Naive thymus-derived CD4-positive, alpha-beta T cell (primary cell): ENCODE data around the gene CLIC4. TPM values are rescaled to one million over a fixed set of nuclear protein-coding genes. Genes with fewer than 3 reads are reported as not detected.

Experiments
- ATAC-seq: fragments of 150-1000 bp; cut with Tn5 transposase; 2 replicates; pipeline ENCODE4 v1.10.0; 2021; ENCODE audit warnings: mild to moderate bottlenecking, moderate library complexity
- CTCF ChIA-PET: fragments of 350-600 bp; sonication (Branson Sonifier 250); formaldehyde crosslinking; loops from one replicate; lab custom pipeline; 2021; ENCODE audit warnings: antibody characterized with exemption; lab: Charles Lee
- POLR2A ChIA-PET: fragments of 350-600 bp; sonication (Branson Sonifier 250); formaldehyde crosslinking; loops from one replicate; lab custom pipeline; 2021; ENCODE audit warnings: antibody characterized with exemption, inconsistent platforms; lab: Charles Lee
- DNase-seq, 9 donors: peaks; one replicate each; pipeline versions ENCODE4 v3.0.0 to v3.0.0-alpha.2; 2020 to 2022; ENCODE audit warnings: mixed read lengths in 1 of 9
- H3K27ac ChIP-seq: one replicate; pipeline ENCODE4 v1.7.0; 2013; ENCODE audit warnings: mild to moderate bottlenecking, low read depth, low read length, moderate library complexity
- H3K27me3 ChIP-seq, 2 donors: one replicate each; pipeline ENCODE4 v1.7.0; 2013; ENCODE audit warnings: low read length in 2 of 2, mild to moderate bottlenecking in 2 of 2, moderate library complexity in 2 of 2; ENCODE audit not compliant: control insufficient read depth in 2 of 2, insufficient read depth in 2 of 2
- H3K36me3 ChIP-seq, 3 experiments: 1 replicate in 2 of 3; 2 replicates in 1 of 3; pipeline ENCODE4 v1.7.0; 2013; ENCODE audit warnings: low read length in 3 of 3, mild to moderate bottlenecking in 3 of 3, moderate library complexity in 1 of 3; ENCODE audit not compliant: insufficient read depth in 3 of 3, control insufficient read depth in 2 of 3
- H3K4me1 ChIP-seq, 2 donors: one replicate each; pipeline ENCODE4 v1.7.0; 2013; ENCODE audit warnings: low read length in 2 of 2, mild to moderate bottlenecking in 2 of 2, moderate library complexity in 1 of 2; ENCODE audit not compliant: control insufficient read depth in 2 of 2, insufficient read depth in 2 of 2
- H3K4me3 ChIP-seq: 2 replicates; pipeline ENCODE4 v1.7.0; 2013; ENCODE audit warnings: mild to moderate bottlenecking, low read length
- H3K9me3 ChIP-seq, 3 experiments: 1 replicate in 2 of 3; 2 replicates in 1 of 3; pipeline ENCODE4 v1.7.0; 2013; ENCODE audit warnings: low read length in 3 of 3; ENCODE audit not compliant: control insufficient read depth in 2 of 3
- H3K27ac Mint-ChIP-seq, 9 donors: one replicate each; pipeline ENCODE4 v1.8.0; 2020 to 2022; ENCODE audit warnings: mixed read lengths in 9 of 9, mild to moderate bottlenecking in 8 of 9, moderate library complexity in 5 of 9, inconsistent platforms in 2 of 9
- H3K27me3 Mint-ChIP-seq, 5 donors: one replicate each; pipeline ENCODE4 v1.8.0; 2021 to 2022; ENCODE audit warnings: mixed read lengths in 5 of 5, mild to moderate bottlenecking in 1 of 5
- H3K36me3 Mint-ChIP-seq, 5 donors: one replicate each; pipeline ENCODE4 v1.8.0; 2020 to 2022; ENCODE audit warnings: mixed read lengths in 5 of 5, mild to moderate bottlenecking in 3 of 5, inconsistent platforms in 1 of 5
- H3K4me1 Mint-ChIP-seq, 7 donors: one replicate each; pipeline ENCODE4 v1.8.0; 2020 to 2022; ENCODE audit warnings: mixed read lengths in 7 of 7, mild to moderate bottlenecking in 3 of 7, inconsistent platforms in 1 of 7
- H3K4me3 Mint-ChIP-seq, 10 donors: one replicate each; pipeline ENCODE4 v1.8.0; 2020 to 2022; ENCODE audit warnings: mild to moderate bottlenecking in 10 of 10, mixed read lengths in 10 of 10, moderate library complexity in 6 of 10, inconsistent platforms in 2 of 10
- H3K9me3 Mint-ChIP-seq, 11 donors: one replicate each; pipeline ENCODE4 v1.8.0; 2020 to 2022; ENCODE audit warnings: mixed read lengths in 11 of 11, mild to moderate bottlenecking in 4 of 11, inconsistent platforms in 1 of 11, moderate library complexity in 1 of 11
- intact Hi-C, 2 donors: fragments of 100-400 bp; cut with micrococcal nuclease; formaldehyde crosslinking; loops; one replicate each; pipeline ENCODE4 v1.15.1; 2023
- polyA plus RNA-seq, 2 donors: library from polyadenylated mRNA; unstranded; fragments of 300-500 nt; fragmentation: Illumina TruSeq; gene quantifications; one replicate each; pipeline ENCODE4 v1.2.3, GENCODE V29; 2021
- total RNA-seq, 6 experiments: library from RNA in 5 of 6; stranded (reverse) in 5 of 6; gene quantifications; 1 replicate in 5 of 6; 2 replicates in 1 of 6; pipeline ENCODE4 v1.2.3 and lab custom pipeline; 2021 to 2026

CLIC4 gene
- total and polyA plus RNA-seq, 7 experiments from 2014 or later = 0.54 to 16.8 (median 1.7) TPM

DNA sequence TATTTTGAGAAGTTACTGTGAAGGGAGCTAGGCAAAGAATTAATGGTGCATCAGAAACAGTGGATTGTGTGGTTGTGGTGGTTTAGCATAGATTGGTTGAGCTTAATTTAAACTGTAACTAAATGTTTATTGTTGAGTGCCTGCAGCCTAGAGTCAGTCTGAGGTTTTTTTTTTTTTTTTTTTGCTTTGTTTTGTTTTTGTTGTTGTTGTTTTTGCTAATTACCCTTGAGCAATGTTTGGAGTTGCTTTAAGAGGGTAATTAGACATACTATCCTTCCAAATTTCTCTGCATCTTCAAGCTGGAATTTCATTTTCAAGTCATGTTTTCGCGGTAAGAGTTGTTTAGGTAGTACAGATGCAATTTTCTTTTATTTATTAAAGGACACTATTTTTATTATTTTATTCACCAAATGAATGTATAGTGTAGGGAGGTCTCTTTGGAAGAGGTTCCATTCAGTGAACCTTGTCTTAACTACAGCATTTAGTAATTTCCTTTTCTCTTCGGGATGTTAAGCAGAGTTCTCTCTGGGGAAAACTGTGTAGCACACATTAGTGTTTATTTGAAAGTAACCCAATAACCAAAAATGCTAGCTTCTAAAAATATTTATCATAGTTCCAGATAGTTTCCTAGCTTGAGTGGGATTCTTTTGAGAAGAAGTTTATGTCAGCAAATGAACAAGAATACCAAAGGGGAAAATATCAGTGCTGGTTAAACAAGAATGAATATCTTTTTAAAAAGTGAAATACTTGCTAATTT lies 82.3 kb downstream of the CLIC4 start:
- CTCF ChIA-PET = interaction anchor here (0.6 to 10.1 kb wide), 7 partner anchors 9 to 1897 kb away, joined by 3 to 170 read pairs (median 4); no protein-coding TSS in a partner anchor
- Histone ChIP-seq H3K36me3 (no peaks in the 10 kb centered on the region), H3K4me3 (no peak overlapping the region), H3K27ac (no peak overlapping the region), H3K27me3 (no peaks in the 10 kb centered on the region), H3K4me1 (no peaks in the 10 kb centered on the region), H3K9me3 (no peaks in the 10 kb centered on the region)
- Mint-ChIP-seq H3K4me3 (no peak overlapping the region), H3K36me3 (no peaks in the 10 kb centered on the region), H3K27me3 (peaks cover 0 to 5% (median 5%) of the 10 kb centered on the region in 5 donors), H3K27ac (no peak overlapping the region), H3K9me3 (no peaks in the 10 kb centered on the region), H3K4me1 (peaks cover 0 to 7% (median 0%) of the 10 kb centered on the region in 7 donors)
- intact Hi-C loops = no loop called here
- POLR2A ChIA-PET = interaction anchor here (0.7 kb wide), 1 partner anchor 60 kb away, joined by 3 read pairs; no protein-coding TSS in a partner anchor
- DNase-seq (no peak), ATAC-seq (no peak)

DNA sequence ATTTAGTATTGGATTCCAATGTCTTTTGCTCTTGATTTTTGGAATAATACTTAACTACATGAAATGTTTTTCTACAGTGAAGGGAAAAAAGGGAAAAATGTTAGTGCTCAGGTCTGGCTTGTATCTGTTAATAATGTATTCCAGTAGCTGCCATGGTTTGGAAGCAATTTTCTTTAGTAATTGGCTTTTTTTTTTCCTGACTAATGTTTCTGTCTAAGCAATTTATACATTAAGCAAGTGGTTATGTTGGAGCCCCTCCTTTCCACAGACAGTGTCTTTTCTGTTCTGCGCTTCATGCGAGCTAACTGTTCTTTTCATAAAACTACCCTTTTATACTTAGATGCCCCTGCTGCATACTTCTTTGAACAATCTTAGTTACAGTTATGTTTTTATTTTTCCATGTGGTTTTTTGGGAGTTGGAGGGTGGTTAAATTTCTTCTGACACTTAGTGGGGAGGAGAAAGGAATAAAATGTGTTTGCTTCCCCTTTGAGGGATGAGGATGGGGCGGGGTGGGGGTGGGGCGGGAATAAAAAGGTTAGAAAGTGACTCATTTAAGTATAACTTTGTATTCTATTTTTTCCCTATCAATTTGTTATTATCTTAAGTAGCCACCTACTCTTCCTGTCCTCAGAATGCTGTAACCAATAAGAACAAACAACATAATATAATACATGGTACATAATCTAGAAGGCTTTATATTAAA lies 83.1 kb downstream of the CLIC4 start:
- intact Hi-C loops = no loop called here
- H3K4me1 Mint-ChIP-seq = peaks cover 0 to 7% (median 0%) of the 10 kb centered on the region in 7 donors

GRCh38 chr1:24828887-24829192 lies 83.6 kb downstream of the CLIC4 start:
- ChIA-PET CTCF (interaction anchor here (10.1 kb wide), 1 partner anchor 140 kb away, joined by 170 read pairs; no protein-coding TSS in a partner anchor), POLR2A (interaction anchor here (0.5 kb wide), 1 partner anchor 13 kb away, joined by 4 read pairs; no protein-coding TSS in a partner anchor)
- H3K27me3 Mint-ChIP-seq = peaks cover 0 to 5% (median 0%) of the 10 kb centered on the region in 5 donors
- Histone ChIP-seq H3K36me3 (no peaks in the 10 kb centered on the region), H3K27me3 (no peaks in the 10 kb centered on the region), H3K9me3 (no peaks in the 10 kb centered on the region), H3K4me1 (no peaks in the 10 kb centered on the region), H3K4me3 (no peak overlapping the region), H3K27ac (no peak overlapping the region)
- no peak overlapping the region for H3K4me3 Mint-ChIP-seq
- intact Hi-C loops = no loop called here
- H3K27ac Mint-ChIP-seq = no peak overlapping the region
- no peaks in the 10 kb centered on the region for H3K36me3 Mint-ChIP-seq
- peaks cover 0 to 7% (median 0%) of the 10 kb centered on the region in 7 donors for H3K4me1 Mint-ChIP-seq
- DNase-seq (no peak), ATAC-seq (no peak)
- H3K9me3 Mint-ChIP-seq = no peaks in the 10 kb centered on the region

More for the DNA sequence above, 83.1 kb downstream of the CLIC4 start:
- no peak overlapping the region for H3K27ac ChIP-seq
- no peaks in the 10 kb centered on the region for H3K27me3 ChIP-seq
- Mint-ChIP-seq H3K4me3 (no peak overlapping the region), H3K36me3 (no peaks in the 10 kb centered on the region), H3K27me3 (peaks cover 0 to 5% (median 0%) of the 10 kb centered on the region in 5 donors), H3K27ac (no peak overlapping the region), H3K9me3 (no peaks in the 10 kb centered on the region)
- no peaks in the 10 kb centered on the region for H3K9me3 ChIP-seq
- no peak for DNase-seq
- ATAC-seq = no peak
- POLR2A ChIA-PET = no interaction called here
- CTCF ChIA-PET = interaction anchor here (0.7 to 10.1 kb wide), 4 partner anchors 140 to 629 kb away, joined by 3 to 170 read pairs (median 4); no protein-coding TSS in a partner anchor
- no peaks in the 10 kb centered on the region for H3K36me3 ChIP-seq
- no peak overlapping the region for H3K4me3 ChIP-seq
- no peaks in the 10 kb centered on the region for H3K4me1 ChIP-seq

GRCh38 chr1:24830680-24831272 lies 85.5 kb downstream of the CLIC4 start:
- intact Hi-C loops = loop anchor here (2.0 to 10.0 kb wide), 6 partner anchors 86 to 680 kb away; partner anchors contain the start of gene CLIC4 (in 1 of the 2)
- Histone ChIP-seq H3K4me1 (no peaks in the 10 kb centered on the region), H3K27me3 (no peaks in the 10 kb centered on the region), H3K9me3 (no peaks in the 10 kb centered on the region), H3K36me3 (no peaks in the 10 kb centered on the region), H3K27ac (no peak overlapping the region), H3K4me3 (no peak overlapping the region)
- POLR2A ChIA-PET = interaction anchor here (0.9 kb wide), 1 partner anchor 142 kb away, joined by 4 read pairs; no protein-coding TSS in a partner anchor
- Mint-ChIP-seq H3K9me3 (no peaks in the 10 kb centered on the region), H3K4me3 (no peak overlapping the region), H3K27me3 (peaks cover 0 to 5% (median 0%) of the 10 kb centered on the region in 5 donors), H3K27ac (no peak overlapping the region), H3K4me1 (peaks cover 0 to 7% (median 0%) of the 10 kb centered on the region in 7 donors), H3K36me3 (no peaks in the 10 kb centered on the region)
- CTCF ChIA-PET = interaction anchor here (0.6 to 10.1 kb wide), 15 partner anchors 10 to 1543 kb away, joined by 3 to 170 read pairs (median 5); partner anchors contain the start of gene CLIC4
- DNase-seq (peak in 7 of 9 donors; percentile 17 to 54 (median 48)), ATAC-seq (peak; percentile 67)

GRCh38 chr1:24841593-24841992 lies 96.3 kb downstream of the CLIC4 start:
- Histone ChIP-seq H3K27ac (no peak overlapping the region), H3K9me3 (no peaks in the 10 kb centered on the region), H3K4me3 (no peak overlapping the region), H3K27me3 (no peaks in the 10 kb centered on the region), H3K4me1 (no peaks in the 10 kb centered on the region), H3K36me3 (no peaks in the 10 kb centered on the region)
- no peaks in the 10 kb centered on the region for H3K9me3 Mint-ChIP-seq
- peaks cover 0 to 8% (median 0%) of the 10 kb centered on the region in 5 donors for H3K27me3 Mint-ChIP-seq
- H3K4me3 Mint-ChIP-seq = no peak overlapping the region
- intact Hi-C loops = no loop called here
- no peak for DNase-seq
- no peak overlapping the region for H3K27ac Mint-ChIP-seq
- POLR2A ChIA-PET = no interaction called here
- no peak for ATAC-seq
- no peaks in the 10 kb centered on the region for H3K36me3 Mint-ChIP-seq
- no peaks in the 10 kb centered on the region for H3K4me1 Mint-ChIP-seq
- CTCF ChIA-PET = interaction anchor here (0.6 to 2.5 kb wide), 3 partner anchors 11 to 40 kb away, joined by 3 to 7 read pairs (median 3); no protein-coding TSS in a partner anchor

GRCh38 chr1:24846671-24847070 lies 101.4 kb downstream of the CLIC4 start:
- Mint-ChIP-seq H3K4me3 (no peak overlapping the region), H3K27ac (peak overlapping the region in 1 of 9 donors; percentile 54)
- intact Hi-C loops = loop anchor here in 1 of 2 donors (5.0 kb wide), 1 partner anchor 66 kb away; no protein-coding TSS in a partner anchor

More at GRCh38 chr1:24846671-24847070, 101.4 kb downstream of the CLIC4 start:
- Histone ChIP-seq H3K4me1 (peaks cover 7 to 14% of the 10 kb centered on the region in 2 donors), H3K9me3 (no peaks in the 10 kb centered on the region), H3K27me3 (no peaks in the 10 kb centered on the region), H3K27ac (no peak overlapping the region), H3K4me3 (no peak overlapping the region), H3K36me3 (no peaks in the 10 kb centered on the region)
- Mint-ChIP-seq H3K4me1 (peaks cover 0 to 17% (median 11%) of the 10 kb centered on the region in 7 donors), H3K9me3 (no peaks in the 10 kb centered on the region), H3K36me3 (no peaks in the 10 kb centered on the region), H3K27me3 (peaks cover 0 to 32% (median 0%) of the 10 kb centered on the region in 5 donors)
- DNase-seq (no peak), ATAC-seq (no peak)
- ChIA-PET CTCF (interaction anchor here (1.4 to 6.4 kb wide), 5 partner anchors 80 to 254 kb away, joined by 4 to 68 read pairs (median 28); no protein-coding TSS in a partner anchor), POLR2A (no interaction called here)
